Measurements from ENCODE around the gene FOXO3.

The FOXO3 gene

GRCh38 chr6:108716801-108717791, 156.4 kb downstream of the FOXO3 start:
- DNase-seq = no peak

GRCh38 chr6:108719477-108719876, 158.8 kb downstream of the FOXO3 start:
- DNase-seq = no peak

- DNase-seq = no peak
Measured at GRCh38 chr6:108720827-108721226, 160.1 kb downstream of the FOXO3 start.

GRCh38 chr6:108721286-108721685, 160.6 kb downstream of the FOXO3 start:
- DNase-seq = no peak

- no peak for DNase-seq
Measured at GRCh38 chr6:108723594-108723993, 162.9 kb downstream of the FOXO3 start.

GRCh38 chr6:108726726-108727339, 166.1 kb downstream of the FOXO3 start:
- no peak for DNase-seq

- DNase-seq = no peak
Measured at GRCh38 chr6:108727966-108728730, 167.4 kb downstream of the FOXO3 start.

- no peak for DNase-seq
Measured at GRCh38 chr6:108728826-108729225, 168.1 kb downstream of the FOXO3 start.

- no peak for DNase-seq
Measured at GRCh38 chr6:108730635-108731515, 170.2 kb downstream of the FOXO3 start.

GRCh38 chr6:108732091-108732870, 171.6 kb downstream of the FOXO3 start:
- no peak for DNase-seq

- DNase-seq = no peak
Measured at GRCh38 chr6:108733051-108733450, 172.3 kb downstream of the FOXO3 start.

GRCh38 chr6:108733706-108734265, 173.1 kb downstream of the FOXO3 start:
- no peak for DNase-seq
